Kidney glomerular epithelial cell (primary cell): Measurements from ENCODE around the gene SFSWAP.
A peak's percentile ranks its signal among the peaks of the same experiment; 100 is the strongest.

Experiments used
- DNase-seq: peaks from one replicate; lab custom pipeline; 2025; lab: John Stamatoyannopoulos, UW

The SFSWAP gene

DNA sequence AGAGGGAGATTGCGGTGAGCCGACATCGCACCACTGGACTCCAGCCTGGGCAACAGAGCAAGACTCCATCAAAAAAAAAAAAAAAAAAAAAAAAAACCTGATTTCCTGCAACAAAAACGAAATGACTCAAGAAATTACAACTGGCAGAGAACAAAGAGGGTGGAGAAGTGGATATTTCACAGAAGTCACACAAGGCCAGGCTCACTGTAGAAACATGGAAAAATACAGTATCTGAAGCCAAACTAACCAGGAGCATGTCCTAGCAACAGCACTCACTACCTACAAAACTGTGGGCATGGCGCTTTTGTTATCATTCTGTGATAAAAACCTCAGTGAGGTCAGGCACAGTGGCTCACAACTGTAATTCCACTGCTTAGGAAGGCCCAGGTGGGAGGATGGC is 105.6 kb downstream of the SFSWAP start:
- no peak for DNase-seq

- DNase-seq, result no peak
Measured at GRCh38 chr12:131817241-131817640, 106.4 kb downstream of the SFSWAP start.

DNA sequence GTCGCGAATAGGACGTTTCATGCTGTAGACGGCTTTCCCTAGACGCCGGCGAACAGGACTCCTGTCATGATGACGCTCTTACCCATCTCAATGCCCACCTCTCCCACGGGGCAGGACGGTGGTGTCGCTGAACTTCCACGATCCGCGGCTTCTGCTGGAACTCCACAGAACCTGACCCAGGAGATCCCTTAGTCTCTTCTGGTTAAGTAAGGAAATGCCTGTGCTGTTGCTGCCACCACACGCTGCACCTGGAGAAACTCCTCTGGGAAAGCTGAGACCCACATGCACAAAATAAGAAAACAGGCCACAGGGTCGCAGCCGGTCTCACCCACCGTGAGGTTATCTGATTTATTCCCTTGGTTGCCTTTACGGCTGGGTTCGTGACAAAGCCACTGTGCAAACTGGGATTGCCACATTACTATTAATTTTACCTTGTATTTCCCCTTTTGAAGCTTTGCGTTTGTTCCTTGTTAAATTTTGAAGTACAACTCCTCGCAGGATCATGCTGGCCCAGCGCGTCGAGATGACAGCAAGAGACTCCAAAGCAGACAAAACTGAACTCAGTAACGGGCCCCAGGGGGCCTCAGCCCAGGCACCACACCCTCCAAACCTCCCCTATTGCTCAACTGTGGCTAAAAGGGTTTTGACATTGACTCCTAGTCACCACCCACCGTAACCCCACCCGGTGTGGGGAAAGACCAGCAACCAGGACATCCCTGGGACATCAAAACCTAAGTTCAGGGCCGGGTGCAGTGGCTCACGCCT is 108.1 kb downstream of the SFSWAP start:
- DNase-seq, result no peak

DNA sequence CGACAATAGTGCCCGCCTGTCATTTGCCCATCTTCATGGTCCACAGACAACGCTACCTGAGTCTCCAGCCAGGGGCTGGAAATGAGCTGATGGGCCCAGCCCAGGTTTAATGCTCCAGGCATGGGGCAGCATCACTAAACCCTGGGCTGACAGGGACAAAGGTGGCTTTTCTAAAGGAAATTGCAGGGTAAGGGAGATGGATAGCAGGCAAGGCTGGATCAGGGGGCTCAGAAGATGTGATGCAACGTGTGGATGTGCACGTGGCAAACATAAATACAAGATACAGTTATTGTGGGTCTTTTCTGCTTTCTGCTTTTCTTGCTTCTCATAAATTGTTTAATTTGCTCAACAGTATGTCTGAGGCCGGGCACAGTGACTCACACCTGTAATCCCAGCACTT is 113.6 kb downstream of the SFSWAP start:
- DNase-seq, result no peak

GRCh38 chr12:131825146-131825892 is 114.4 kb downstream of the SFSWAP start:
- no peak for DNase-seq

DNA sequence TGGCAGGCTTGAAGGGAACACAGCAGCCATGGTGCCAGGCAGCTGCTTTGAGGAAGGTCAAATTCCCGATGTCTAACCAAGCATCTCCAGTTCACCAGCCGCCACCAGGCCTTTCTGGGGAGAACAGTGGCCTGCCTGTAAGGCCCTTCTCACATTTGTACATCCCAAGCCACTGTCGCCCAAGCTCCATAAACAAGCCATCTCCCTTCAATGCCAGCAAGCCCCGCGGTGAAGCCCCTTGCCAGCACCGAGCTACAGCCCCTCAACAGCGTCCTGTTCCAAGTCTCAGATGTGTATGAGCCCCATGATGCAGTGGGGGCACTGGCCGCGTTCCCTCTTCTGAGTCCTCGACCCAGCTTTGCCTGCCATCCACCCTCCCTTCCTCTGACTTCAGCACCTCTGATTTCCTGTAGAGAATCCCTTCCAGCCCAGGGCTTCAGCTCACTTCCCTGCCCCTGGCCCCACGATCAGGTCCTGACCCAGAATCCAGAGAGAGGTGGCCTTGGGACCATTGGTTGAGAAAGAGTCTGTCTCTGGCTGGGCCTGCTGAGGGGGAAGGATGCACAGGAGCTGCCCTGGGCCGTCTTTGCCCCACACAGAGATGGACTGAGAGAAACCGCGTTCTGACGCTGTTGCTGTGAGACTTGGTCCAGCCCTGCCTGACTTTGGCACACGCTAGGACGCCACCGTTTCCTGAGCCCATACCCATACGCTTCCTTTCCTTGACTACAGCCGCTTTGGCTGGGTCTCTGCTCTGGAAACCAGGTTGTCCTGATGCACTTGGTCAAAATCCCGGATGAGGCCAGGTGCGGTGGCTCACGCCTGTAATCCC is 115.4 kb downstream of the SFSWAP start:
- no peak for DNase-seq

- no peak for DNase-seq
Measured at GRCh38 chr12:131827961-131828534, 117.2 kb downstream of the SFSWAP start, which contains the start of gene MMP17. Gene MMP17, plus strand, starts transcription at chr12:131828393. Its CDS starts 102 bp downstream, at chr12:131828495.

DNA sequence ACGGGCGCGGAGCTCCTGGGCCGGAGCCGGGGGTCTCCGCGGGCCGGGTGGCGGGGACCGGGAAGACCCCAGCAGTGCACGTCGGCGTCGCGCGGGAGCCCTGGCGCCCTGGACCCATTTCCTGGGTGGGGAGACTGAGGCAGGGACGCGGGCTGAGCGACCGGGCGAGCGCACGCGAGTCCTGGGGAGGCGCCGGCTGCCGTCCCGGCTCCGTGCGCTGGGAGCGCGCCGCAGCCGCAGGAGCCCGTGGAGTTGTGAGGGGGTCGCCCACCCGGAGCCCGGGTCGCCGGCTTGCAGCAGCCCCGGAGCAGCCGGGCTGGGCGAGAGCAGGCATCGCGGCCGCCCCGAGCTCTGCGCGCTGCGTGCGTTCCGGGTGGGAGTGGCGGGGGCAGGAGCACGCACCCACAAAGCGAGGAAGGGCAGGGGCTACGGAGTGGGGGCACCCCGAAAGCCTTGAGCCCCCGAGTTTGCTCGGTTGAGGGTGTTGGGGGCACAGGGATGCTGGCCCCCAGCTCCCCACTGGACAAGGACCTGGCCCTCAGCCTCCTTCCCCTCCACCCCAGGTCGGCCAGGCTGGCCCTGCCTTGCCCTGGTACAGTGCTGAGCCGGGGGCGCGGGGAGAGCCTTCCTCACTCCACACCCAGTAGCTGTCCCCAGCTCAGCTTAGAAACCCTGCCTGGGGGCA is 117.9 kb downstream of the SFSWAP start:
- DNase-seq, result no peak

- DNase-seq, result no peak
Measured at GRCh38 chr12:131829356-131829747, 118.5 kb downstream of the SFSWAP start.

- no peak for DNase-seq
Measured at GRCh38 chr12:131829791-131830334, 119.0 kb downstream of the SFSWAP start.

GRCh38 chr12:131830335-131830913 is 119.5 kb downstream of the SFSWAP start:
- DNase-seq, result peak; percentile 35

DNA sequence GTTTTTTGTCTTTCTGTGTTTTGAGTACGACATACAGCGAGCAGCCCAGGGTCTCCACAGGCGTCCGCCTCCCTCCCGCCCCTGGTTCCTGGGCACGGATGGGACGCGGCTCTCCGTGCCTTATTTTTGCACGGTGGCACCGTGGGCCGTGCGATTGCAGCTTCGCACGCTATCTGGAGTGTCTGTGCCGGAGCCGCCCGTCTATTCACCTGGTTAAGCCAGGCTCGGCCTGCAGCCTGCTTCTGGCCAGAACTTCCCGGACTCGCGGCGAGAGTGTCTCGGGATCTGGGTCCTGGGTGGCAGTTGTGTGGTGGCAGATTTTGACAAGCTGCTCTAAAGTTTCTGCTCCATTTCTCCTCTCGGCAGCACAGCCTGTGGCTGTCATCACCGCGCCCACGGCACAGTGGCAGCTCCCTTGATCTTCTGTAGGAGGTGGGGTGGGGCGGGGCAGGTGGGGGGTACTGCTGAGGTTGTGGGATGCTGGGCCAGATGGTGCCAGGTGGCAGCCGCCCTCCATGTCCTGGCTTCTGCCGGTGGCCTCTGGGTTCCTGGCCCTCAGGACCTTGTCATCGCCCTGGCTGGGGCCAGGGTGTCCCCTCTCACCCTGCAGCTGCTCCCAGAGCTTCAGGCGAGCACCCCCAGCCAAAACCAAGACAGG is 120.2 kb downstream of the SFSWAP start:
- DNase-seq, result no peak

GRCh38 chr12:131831635-131832041 is 120.7 kb downstream of the SFSWAP start:
- no peak for DNase-seq

- no peak for DNase-seq
Measured at GRCh38 chr12:131832321-131833231, 121.7 kb downstream of the SFSWAP start.

GRCh38 chr12:131833288-131833895 is 122.5 kb downstream of the SFSWAP start:
- no peak for DNase-seq

DNA sequence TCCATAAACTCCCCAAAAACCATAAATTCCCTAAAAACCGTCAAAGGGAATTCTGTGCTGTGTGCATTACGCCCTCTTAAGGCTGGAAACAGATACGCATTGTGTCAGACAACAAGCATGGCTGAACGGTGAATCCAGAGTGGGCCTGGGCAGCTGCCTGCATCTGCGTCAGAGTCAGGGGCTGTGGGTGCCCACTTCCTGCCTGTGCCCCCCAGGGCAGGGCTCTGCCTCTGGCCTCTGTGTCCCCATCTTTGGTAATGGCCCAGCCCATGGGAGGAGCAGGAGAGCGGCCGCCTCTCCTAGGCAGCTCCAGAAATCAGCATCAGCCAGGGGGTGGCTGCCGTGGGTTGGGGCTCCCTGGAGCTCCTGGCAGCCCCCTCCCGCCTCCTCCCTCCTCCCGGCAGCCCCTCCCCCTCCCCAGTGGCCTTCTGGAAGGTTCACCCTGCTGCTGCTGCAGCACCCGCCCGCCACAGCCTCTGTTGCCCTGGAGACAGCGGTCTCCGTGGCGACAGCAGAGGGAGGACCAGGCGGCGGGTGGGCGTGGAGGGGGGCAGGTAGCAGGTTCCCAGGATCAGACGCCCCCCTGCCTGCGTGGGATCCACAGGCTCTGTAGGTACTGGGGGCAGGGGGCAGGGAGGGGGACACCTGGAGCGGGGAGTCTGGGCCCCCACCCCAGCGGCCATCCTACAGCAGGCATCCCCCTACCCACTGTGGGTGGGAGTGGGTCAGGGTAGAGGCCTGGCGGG is 123.2 kb downstream of the SFSWAP start:
- DNase-seq, result no peak

GRCh38 chr12:131834798-131835615 is 124.1 kb downstream of the SFSWAP start:
- no peak for DNase-seq
